Neural progenitor cell (in vitro differentiated cells): ENCODE data around the gene ZNF549.

ENCODE experiments used
- EZH2 ChIP-seq: fragments of 200-600 bp; sonication (generic); IDR thresholded peaks from 2 replicates; pipeline ENCODE4 v1.6.1; 2017; ENCODE audit warnings: antibody characterized with exemption, mild to moderate bottlenecking, moderate library complexity
- EZH2phosphoT487 ChIP-seq: fragments of 200-600 bp; sonication (generic); IDR thresholded peaks from 2 replicates; pipeline ENCODE4 v1.6.1; 2017; ENCODE audit warnings: antibody characterized with exemption
- TF ChIP-seq, protein P1 (sequence below): fragments of 200-600 bp; sonication (generic); IDR thresholded peaks from 2 replicates; pipeline ENCODE4 v1.5.1; 2017; ENCODE audit warnings: antibody characterized with exemption, mild to moderate bottlenecking

DNA sequence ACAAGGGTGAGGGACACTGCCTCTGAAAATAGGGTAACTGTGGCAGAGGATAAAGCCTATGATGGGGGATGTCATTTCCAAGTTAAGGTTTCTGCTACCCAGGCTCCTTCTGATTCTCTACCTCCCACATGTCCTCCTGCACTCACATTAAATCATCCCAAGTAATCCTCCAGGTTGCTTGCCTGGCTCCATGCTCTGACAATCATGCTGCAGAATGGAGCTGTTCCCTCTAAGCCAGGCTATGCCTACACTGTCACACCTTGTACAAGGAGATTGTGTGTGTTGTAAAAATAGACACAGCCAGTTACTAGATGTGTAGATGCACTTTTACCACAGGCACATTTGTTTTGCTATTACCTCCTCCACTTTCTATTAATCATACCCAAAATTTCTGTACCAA, 43.6 kb downstream of the ZNF549 start:
- TF ChIP-seq EZH2 (no peak), EZH2phosphoT487 (no peak)
- TF ChIP-seq, protein P1, sequence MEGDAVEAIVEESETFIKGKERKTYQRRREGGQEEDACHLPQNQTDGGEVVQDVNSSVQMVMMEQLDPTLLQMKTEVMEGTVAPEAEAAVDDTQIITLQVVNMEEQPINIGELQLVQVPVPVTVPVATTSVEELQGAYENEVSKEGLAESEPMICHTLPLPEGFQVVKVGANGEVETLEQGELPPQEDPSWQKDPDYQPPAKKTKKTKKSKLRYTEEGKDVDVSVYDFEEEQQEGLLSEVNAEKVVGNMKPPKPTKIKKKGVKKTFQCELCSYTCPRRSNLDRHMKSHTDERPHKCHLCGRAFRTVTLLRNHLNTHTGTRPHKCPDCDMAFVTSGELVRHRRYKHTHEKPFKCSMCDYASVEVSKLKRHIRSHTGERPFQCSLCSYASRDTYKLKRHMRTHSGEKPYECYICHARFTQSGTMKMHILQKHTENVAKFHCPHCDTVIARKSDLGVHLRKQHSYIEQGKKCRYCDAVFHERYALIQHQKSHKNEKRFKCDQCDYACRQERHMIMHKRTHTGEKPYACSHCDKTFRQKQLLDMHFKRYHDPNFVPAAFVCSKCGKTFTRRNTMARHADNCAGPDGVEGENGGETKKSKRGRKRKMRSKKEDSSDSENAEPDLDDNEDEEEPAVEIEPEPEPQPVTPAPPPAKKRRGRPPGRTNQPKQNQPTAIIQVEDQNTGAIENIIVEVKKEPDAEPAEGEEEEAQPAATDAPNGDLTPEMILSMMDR = no peak
